ENCODE data around the gene ZBTB42.

DNA sequence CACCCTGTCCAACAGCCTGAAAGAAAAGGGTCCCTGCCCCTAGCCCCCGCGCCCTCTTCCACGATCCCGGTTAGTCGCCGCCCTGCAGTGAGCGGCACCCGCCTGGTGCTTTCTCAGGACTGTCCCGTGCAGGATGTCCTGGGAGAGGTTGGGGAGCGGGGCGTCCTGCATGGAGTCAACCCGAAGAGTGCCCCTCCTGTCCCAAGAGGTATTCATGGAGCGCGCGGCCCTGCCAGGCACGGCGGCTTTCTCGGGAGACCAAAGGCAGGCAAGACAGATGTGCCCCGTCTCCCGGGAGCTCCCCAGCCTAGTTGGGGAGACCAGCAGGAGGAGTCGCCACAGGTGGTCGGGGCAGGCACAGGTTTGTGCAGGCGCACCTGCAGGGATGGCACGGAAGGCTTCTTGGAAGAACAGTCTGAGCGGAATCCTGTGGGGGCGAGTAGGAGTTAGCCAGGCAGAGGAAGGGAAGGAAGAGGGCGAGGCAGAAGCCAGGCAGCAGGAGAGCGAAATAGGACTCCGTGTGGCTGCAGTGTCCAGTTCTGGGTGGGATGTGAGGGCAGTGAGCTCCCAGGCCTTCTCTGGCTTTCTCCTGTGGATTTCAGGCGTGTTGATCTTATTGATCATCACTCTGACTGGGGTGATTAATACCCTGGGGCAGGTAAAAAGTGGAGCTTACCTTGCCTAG lies 47.2 kb upstream of the ZBTB42 start:
- TF ChIP-seq POLR2AphosphoS5 (IDR thresholded peaks at IDR 0.05): no peak
- TF ChIP-seq, protein P1, sequence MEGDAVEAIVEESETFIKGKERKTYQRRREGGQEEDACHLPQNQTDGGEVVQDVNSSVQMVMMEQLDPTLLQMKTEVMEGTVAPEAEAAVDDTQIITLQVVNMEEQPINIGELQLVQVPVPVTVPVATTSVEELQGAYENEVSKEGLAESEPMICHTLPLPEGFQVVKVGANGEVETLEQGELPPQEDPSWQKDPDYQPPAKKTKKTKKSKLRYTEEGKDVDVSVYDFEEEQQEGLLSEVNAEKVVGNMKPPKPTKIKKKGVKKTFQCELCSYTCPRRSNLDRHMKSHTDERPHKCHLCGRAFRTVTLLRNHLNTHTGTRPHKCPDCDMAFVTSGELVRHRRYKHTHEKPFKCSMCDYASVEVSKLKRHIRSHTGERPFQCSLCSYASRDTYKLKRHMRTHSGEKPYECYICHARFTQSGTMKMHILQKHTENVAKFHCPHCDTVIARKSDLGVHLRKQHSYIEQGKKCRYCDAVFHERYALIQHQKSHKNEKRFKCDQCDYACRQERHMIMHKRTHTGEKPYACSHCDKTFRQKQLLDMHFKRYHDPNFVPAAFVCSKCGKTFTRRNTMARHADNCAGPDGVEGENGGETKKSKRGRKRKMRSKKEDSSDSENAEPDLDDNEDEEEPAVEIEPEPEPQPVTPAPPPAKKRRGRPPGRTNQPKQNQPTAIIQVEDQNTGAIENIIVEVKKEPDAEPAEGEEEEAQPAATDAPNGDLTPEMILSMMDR (IDR thresholded peaks at IDR 0.05): no peak
